ENCODE data around the gene ADAM8.
"Not testable (repeated sequence)": the region's sequence is repeated elsewhere in the genome, so short reads cannot be mapped to it uniquely, and the experiment has no call there.

Gene ADAM8

GRCh38 chr10:133229265-133230043, 47.2 kb downstream of the ADAM8 start:
- ChIA-PET POLR2A (no interaction called here), CTCF (interaction anchor here (0.6 kb wide), 1 partner anchor 385 kb away, joined by 6 read pairs; no protein-coding TSS in a partner anchor)
- DNase-seq (ENCODE audit: extremely low spot score): no peak
- TF ChIP-seq ZNF384 (IDR thresholded peaks at IDR 0.05) (no peak), ELF4 (IDR thresholded peaks at IDR 0.05) (no peak), SP1 (IDR thresholded peaks at IDR 0.05) (no peak), LEF1 (IDR thresholded peaks at IDR 0.05; ENCODE audit: borderline replicate concordance) (no peak), CTBP1 (IDR thresholded peaks at IDR 0.05; ENCODE audit: borderline replicate concordance) (no peak)

- DNase-seq (ENCODE audit: extremely low spot score): no peak
- POLR2A ChIA-PET: interaction anchor here (0.8 kb wide), 1 partner anchor 12 kb away, joined by 3 read pairs; no protein-coding TSS in a partner anchor
- CTCF ChIA-PET: no interaction called here
- no peak for TF ChIP-seq NFRKB (IDR thresholded peaks at IDR 0.05)
- TF ChIP-seq FOXM1 (IDR thresholded peaks at IDR 0.05; ENCODE audit: borderline replicate concordance): no peak
- TF ChIP-seq ARNT (IDR thresholded peaks at IDR 0.05): no peak
- TF ChIP-seq FOXA1 (IDR thresholded peaks at IDR 0.05): no peak
- no peak for TF ChIP-seq ELF4 (IDR thresholded peaks at IDR 0.05)
These were observed 49.4 kb downstream of the ADAM8 start for GRCh38 chr10:133227256-133227655.

- CTCF ChIA-PET: no interaction called here
- POLR2A ChIA-PET: interaction anchor here (0.8 kb wide), 1 partner anchor 15 kb away, joined by 3 read pairs; no protein-coding TSS in a partner anchor
- no peak for TF ChIP-seq SUZ12 (IDR thresholded peaks at IDR 0.05)
- TF ChIP-seq ELF4 (IDR thresholded peaks at IDR 0.05): no peak
- TF ChIP-seq CTBP1 (IDR thresholded peaks at IDR 0.05; ENCODE audit: borderline replicate concordance): no peak
- no peak for TF ChIP-seq ZNF384 (IDR thresholded peaks at IDR 0.05)
- no peak for TF ChIP-seq ARNT (IDR thresholded peaks at IDR 0.05)
- no peak for TF ChIP-seq L3MBTL2 (conservative IDR thresholded peaks at IDR 0.05)
- no peak for TF ChIP-seq TARDBP (IDR thresholded peaks at IDR 0.05)
- DNase-seq (ENCODE audit: extremely low spot score): no peak
These were observed 50.3 kb downstream of the ADAM8 start for GRCh38 chr10:133226251-133226808.

- no peak for DNase-seq (ENCODE audit: extremely low spot score)
- no peak for TF ChIP-seq CTBP1 (IDR thresholded peaks at IDR 0.05; ENCODE audit: borderline replicate concordance)
- no peak for TF ChIP-seq NFRKB (IDR thresholded peaks at IDR 0.05)
- no peak for TF ChIP-seq L3MBTL2 (conservative IDR thresholded peaks at IDR 0.05)
- CTCF ChIA-PET: no interaction called here
- POLR2A ChIA-PET: interaction anchor here (0.8 kb wide), 1 partner anchor 14 kb away, joined by 3 read pairs; no protein-coding TSS in a partner anchor
These were observed 50.9 kb downstream of the ADAM8 start for GRCh38 chr10:133225707-133226191.

GRCh38 chr10:133224756-133225372, 51.8 kb downstream of the ADAM8 start:
- TF ChIP-seq ZNF384 (IDR thresholded peaks at IDR 0.05) (no peak), FOXM1 (IDR thresholded peaks at IDR 0.05; ENCODE audit: borderline replicate concordance) (no peak), BHLHE40 (IDR thresholded peaks at IDR 0.05; ENCODE audit: borderline replicate concordance) (no peak)
- no peak for DNase-seq (ENCODE audit: extremely low spot score)
- ChIA-PET CTCF (no interaction called here), POLR2A (no interaction called here)

GRCh38 chr10:133224076-133224475, 52.6 kb downstream of the ADAM8 start:
- ChIA-PET CTCF (no interaction called here), POLR2A (no interaction called here)
- TF ChIP-seq SP1 (IDR thresholded peaks at IDR 0.05) (no peak), PKNOX1 (IDR thresholded peaks at IDR 0.05) (no peak), HDGF (IDR thresholded peaks at IDR 0.05; ENCODE audit: borderline replicate concordance) (no peak), L3MBTL2 (conservative IDR thresholded peaks at IDR 0.05) (no peak), ELF4 (IDR thresholded peaks at IDR 0.05) (no peak), CTBP1 (IDR thresholded peaks at IDR 0.05; ENCODE audit: borderline replicate concordance) (no peak), FOXA1 (IDR thresholded peaks at IDR 0.05) (no peak), NFRKB (IDR thresholded peaks at IDR 0.05) (no peak)
- DNase-seq (ENCODE audit: extremely low spot score): no peak

- POLR2A ChIA-PET; CTCF ChIA-PET; DNase-seq (ENCODE audit: extremely low spot score): not testable (repeated sequence)
These were observed 54.9 kb downstream of the ADAM8 start for GRCh38 chr10:133221756-133222155.

GRCh38 chr10:133221331-133221730, 55.3 kb downstream of the ADAM8 start:
- no peak for DNase-seq (ENCODE audit: extremely low spot score)
- ChIA-PET CTCF (no interaction called here), POLR2A (no interaction called here)
- TF ChIP-seq BHLHE40 (IDR thresholded peaks at IDR 0.05; ENCODE audit: borderline replicate concordance) (no peak), ZNF384 (IDR thresholded peaks at IDR 0.05) (no peak), ELF4 (IDR thresholded peaks at IDR 0.05) (no peak), TARDBP (IDR thresholded peaks at IDR 0.05) (no peak), SUZ12 (IDR thresholded peaks at IDR 0.05) (no peak), FOXM1 (IDR thresholded peaks at IDR 0.05; ENCODE audit: borderline replicate concordance) (no peak), L3MBTL2 (conservative IDR thresholded peaks at IDR 0.05) (no peak), NFRKB (IDR thresholded peaks at IDR 0.05) (no peak), LEF1 (IDR thresholded peaks at IDR 0.05; ENCODE audit: borderline replicate concordance) (no peak), CTBP1 (IDR thresholded peaks at IDR 0.05; ENCODE audit: borderline replicate concordance) (no peak), FOXK2 (IDR thresholded peaks at IDR 0.05) (no peak), PKNOX1 (IDR thresholded peaks at IDR 0.05) (no peak), HDGF (IDR thresholded peaks at IDR 0.05; ENCODE audit: borderline replicate concordance) (no peak), FOXA1 (IDR thresholded peaks at IDR 0.05) (no peak), SP1 (IDR thresholded peaks at IDR 0.05) (no peak), ARNT (IDR thresholded peaks at IDR 0.05) (no peak)
